Heart right ventricle (tissue), 16 donors: Measurements from ENCODE around the gene TP53I3. TPM values are rescaled to one million over a fixed set of nuclear protein-coding genes. Genes with fewer than 3 reads are reported as not detected.

Experiments
- ATAC-seq, 8 donors: fragments of 200-7000 bp; cut with Tn5 transposase; one replicate each; pipeline ENCODE4 v1.9.1; 2020; ENCODE audit warnings: mild to moderate bottlenecking in 8 of 8, moderate library complexity in 8 of 8, moderate number of reproducible peaks in 1 of 8
- DNase-seq, 2 donors: peaks; one replicate each; pipeline ENCODE4 v3.0.0-alpha.2; 2020
- H3K27ac ChIP-seq, 10 donors: fragments of 200-600 bp; sonication (generic) in 2 of 10; one replicate each; pipeline versions ENCODE4 v1.5.0 to v1.8.0; 2020 to 2022; ENCODE audit warnings: mild to moderate bottlenecking in 3 of 10
- H3K27me3 ChIP-seq, 7 donors: fragments of 200-600 bp; one replicate each; pipeline ENCODE4 v1.8.0; 2021 to 2022; ENCODE audit warnings: mild to moderate bottlenecking in 2 of 7
- H3K36me3 ChIP-seq, 9 donors: fragments of 200-600 bp; sonication (generic) in 1 of 9; one replicate each; pipeline versions ENCODE4 v1.5.0 to v1.8.0; 2020 to 2022; ENCODE audit warnings: mild to moderate bottlenecking in 2 of 9
- H3K4me1 ChIP-seq, 9 donors: fragments of 200-600 bp; sonication (generic) in 1 of 9; one replicate each; pipeline versions ENCODE4 v1.5.0 to v1.8.0; 2020 to 2022; ENCODE audit warnings: mild to moderate bottlenecking in 4 of 9
- H3K4me3 ChIP-seq, 10 donors: fragments of 200-600 bp; sonication (generic) in 2 of 10; one replicate each; pipeline versions ENCODE4 v1.5.0 to v1.8.0; 2020 to 2022; ENCODE audit warnings: mild to moderate bottlenecking in 7 of 10, moderate library complexity in 2 of 10
- H3K9me3 ChIP-seq, 11 donors: fragments of 200-600 bp in 10 of 11; sonication (generic) in 2 of 11; one replicate each; pipeline versions ENCODE4 v1.5.0 to v1.8.0; 2013 to 2022; ENCODE audit warnings: mild to moderate bottlenecking in 2 of 11, control low read depth in 1 of 11, moderate library complexity in 1 of 11
- CTCF ChIP-seq, 9 donors: fragments of 200-600 bp; sonication (generic) in 2 of 9; IDR thresholded peaks; one replicate each; pipeline versions ENCODE4 v1.5.0 to v1.8.0; 2021 to 2022; ENCODE audit warnings: antibody characterized with exemption in 9 of 9, mild to moderate bottlenecking in 5 of 9, moderate library complexity in 1 of 9
- WGBS, 2 donors: extraction: QIAGEN DNeasy Blood & Tissue Kit; methylation state at CpG; one replicate each; pipeline ENCODE4 v1.1.7; 2013; ENCODE audit warnings: inconsistent platforms in 1 of 2; 5-methylcytosine and 5-hydroxymethylcytosine counted together
- intact Hi-C, 10 donors: fragments of 100-400 bp; cut with DNase I; formaldehyde crosslinking; loops; one replicate each; pipeline versions ENCODE4 v1.11.1 to v1.14.2; 2022
- polyA plus RNA-seq, 2 donors: library from polyadenylated mRNA; stranded (reverse); fragments of 200-250 nt; gene quantifications; one replicate each; pipeline ENCODE4 v1.2.3, GENCODE V29; 2013
- total RNA-seq, 10 donors: library from RNA; stranded (reverse); fragmentation: NEBNext Ultra II Directional in 3 of 10; extraction: Animal tissue kit (Norgen Biotek cat#: 25700) in 3 of 10; gene quantifications; one replicate each; pipeline versions ENCODE4 v1.2.1 to v1.2.4, GENCODE V29; 2021 to 2023
- donor health status: Arrhythmogenic right ventricular cardiomyopathy.
- donor health status: ischemic (EF 13 %, LVEDD 7.1; RV severe dilation, severe dysfunction).
- donor health status: healthy with polysubstance abuse.
- donor health status: DM: no; HTN: yes; CAD: no.
- donor health status: DM: no; HTN: no; CAD: no.
- donor health status: ischemic (EF 25% LVEDD 6.9; RV normal size, moderate dysfunction).
- donor health status: ischemic (EF 25% LVEDD 5.7; RV mildly dilated, moderate dysfunction).
- donor health status: healthy.
- donor health status: DM: yes; HTN: yes; CAD: no.
- donor health status: Ischemic cardiomyopathy.
- donor health status: ischemic (EF 35%, LVEDD 5.7; RV mildly dilated, moderate dysfunction).
- donor health status: nonischemic (EF 11% LVEDD 7.7; RV severe dilation, severe dysfunction).
- donor health status: DM: yes; HTN: yes; CAD: no.
- donor health status: PGD.
- donor health status: ischemic (EF 29% LVEDD 5.4; RV normal size, mild dysfunction).
- donor health status: nonischemic (EF 23%, LVEDD 6.1; RV moderate dilation, normal function).

The TP53I3 gene
- total and polyA plus RNA-seq, 12 donors, result 8.7 to 18.3 (median 13.5) TPM

DNA sequence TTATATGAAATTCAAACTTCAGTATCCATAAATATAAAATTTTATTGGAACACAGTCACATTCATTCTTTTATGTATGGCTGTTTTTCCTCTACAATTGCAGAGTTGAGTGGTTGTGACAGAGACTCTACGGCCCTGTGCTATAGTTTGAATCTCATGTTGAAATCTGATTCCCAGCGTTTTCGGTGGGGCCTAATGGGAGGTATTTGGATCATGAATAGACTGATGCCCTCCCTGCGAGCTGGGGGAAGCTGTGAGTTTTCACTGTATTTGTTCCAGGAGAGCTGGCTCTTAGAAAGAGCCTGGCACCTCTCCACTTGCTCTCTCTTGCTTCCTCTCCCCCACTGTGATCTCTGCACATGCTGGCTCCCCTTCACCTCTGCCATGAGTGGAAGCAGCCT, 36.8 kb upstream of the TP53I3 start:
- intact Hi-C loops, result loop anchor here in 3 of 10 donors (5.0 kb wide), 3 partner anchors 34 to 44 kb away; partner anchors contain the start of genes SF3B6 (in 1 of the 3) and TP53I3 (in 1 of the 3)
- Histone ChIP-seq H3K4me3 (no peak overlapping the region), H3K9me3 (no peaks in the 10 kb centered on the region), H3K27me3 (no peaks in the 10 kb centered on the region), H3K36me3 (no peaks in the 10 kb centered on the region), H3K4me1 (peaks cover 0 to 24% (median 14%) of the 10 kb centered on the region in 9 donors), H3K27ac (peak overlapping the region in 1 of 10 donors; percentile 96)
- WGBS, 2 donors, result 64 to 76% methylated on average over 4 of the region's 4 CpGs
- DNase-seq (no peak), ATAC-seq (no peak)
- no peak for TF ChIP-seq CTCF (IDR thresholded peaks at IDR 0.05)

DNA sequence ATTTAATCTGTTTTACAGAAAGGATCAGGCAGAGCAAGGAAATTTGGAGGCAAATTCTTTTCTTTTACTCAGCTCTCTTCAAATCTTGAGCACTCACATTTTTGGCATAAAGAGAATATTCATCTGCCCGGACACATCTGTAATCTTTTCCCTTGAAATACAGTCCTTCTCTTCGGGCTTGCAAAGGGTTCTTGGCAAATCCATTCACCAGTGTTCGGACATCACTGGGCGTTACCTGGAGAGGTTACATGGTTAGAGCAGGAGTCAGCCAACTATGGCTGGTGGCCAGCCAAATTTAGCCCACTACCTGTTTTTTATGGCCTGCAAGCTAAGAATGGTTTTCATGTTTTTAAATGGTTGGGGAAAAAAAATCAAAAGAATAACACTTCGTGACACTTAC, 36.4 kb upstream of the TP53I3 start:
- intact Hi-C loops, result loop anchor here in 3 of 10 donors (5.0 kb wide), 3 partner anchors 34 to 44 kb away; partner anchors contain the start of genes SF3B6 (in 1 of the 3) and TP53I3 (in 1 of the 3)
- peak overlapping the region in 1 of 10 donors; percentile 96 for H3K27ac ChIP-seq

GRCh38 chr2:24117902-24118301, 33.3 kb upstream of the TP53I3 start:
- H3K36me3 ChIP-seq, result peaks cover 0 to 10% (median 0%) of the 10 kb centered on the region in 9 donors
- peaks cover 0 to 11% (median 0%) of the 10 kb centered on the region in 11 donors for H3K9me3 ChIP-seq
- TF ChIP-seq CTCF (IDR thresholded peaks at IDR 0.05), result no peak
- no peak overlapping the region for H3K4me3 ChIP-seq
- intact Hi-C loops, result no loop called here
- 77 to 79% methylated on average over 1 of the region's 1 CpG for WGBS, 2 donors
- H3K27ac ChIP-seq, result no peak overlapping the region
- peaks cover 0 to 9% (median 3%) of the 10 kb centered on the region in 9 donors for H3K4me1 ChIP-seq
- DNase-seq (no peak), ATAC-seq (no peak)
- no peaks in the 10 kb centered on the region for H3K27me3 ChIP-seq

More for the DNA sequence above, 36.4 kb upstream of the TP53I3 start:
- WGBS, 2 donors, result 71 to 73% methylated on average over 5 of the region's 5 CpGs
- Histone ChIP-seq H3K9me3 (no peaks in the 10 kb centered on the region), H3K36me3 (no peaks in the 10 kb centered on the region), H3K4me3 (no peak overlapping the region), H3K4me1 (peaks cover 0 to 24% (median 14%) of the 10 kb centered on the region in 9 donors), H3K27me3 (no peaks in the 10 kb centered on the region)
- TF ChIP-seq CTCF (IDR thresholded peaks at IDR 0.05), result no peak
- no peak for ATAC-seq
- no peak for DNase-seq

GRCh38 chr2:24115057-24115456, 30.4 kb upstream of the TP53I3 start:
- DNase-seq (no peak), ATAC-seq (no peak)
- H3K9me3 ChIP-seq, result peaks cover 0 to 11% (median 0%) of the 10 kb centered on the region in 11 donors
- peaks cover 0 to 12% (median 0%) of the 10 kb centered on the region in 9 donors for H3K4me1 ChIP-seq
- no peak for TF ChIP-seq CTCF (IDR thresholded peaks at IDR 0.05)
- 39 to 40% methylated on average over 2 of the region's 2 CpGs for WGBS, 2 donors
- peaks cover 0 to 10% (median 0%) of the 10 kb centered on the region in 9 donors for H3K36me3 ChIP-seq
- intact Hi-C loops, result no loop called here
- H3K27ac ChIP-seq, result no peak overlapping the region
- H3K4me3 ChIP-seq, result no peak overlapping the region
- no peaks in the 10 kb centered on the region for H3K27me3 ChIP-seq
